Jurkat, Clone E6-1 (cell line): ENCODE results near the gene CNTNAP2.
A peak's percentile ranks its signal among the peaks of the same experiment; 100 is the strongest.
"Not testable (repeated sequence)": the region's sequence is repeated elsewhere in the genome, so short reads cannot be mapped to it uniquely, and the experiment has no call there.

ENCODE experiments used
- DNase-seq: peaks from one replicate; pipeline ENCODE4 v3.0.0-alpha.2; 2011; ENCODE audit warnings: low read depth, low spot score
- H3K4me3 ChIP-seq: 2 replicates; pipeline ENCODE4 v1.5.1; 2011; ENCODE audit warnings: mild to moderate bottlenecking, low read length, control low read depth, moderate library complexity

Gene CNTNAP2

DNA sequence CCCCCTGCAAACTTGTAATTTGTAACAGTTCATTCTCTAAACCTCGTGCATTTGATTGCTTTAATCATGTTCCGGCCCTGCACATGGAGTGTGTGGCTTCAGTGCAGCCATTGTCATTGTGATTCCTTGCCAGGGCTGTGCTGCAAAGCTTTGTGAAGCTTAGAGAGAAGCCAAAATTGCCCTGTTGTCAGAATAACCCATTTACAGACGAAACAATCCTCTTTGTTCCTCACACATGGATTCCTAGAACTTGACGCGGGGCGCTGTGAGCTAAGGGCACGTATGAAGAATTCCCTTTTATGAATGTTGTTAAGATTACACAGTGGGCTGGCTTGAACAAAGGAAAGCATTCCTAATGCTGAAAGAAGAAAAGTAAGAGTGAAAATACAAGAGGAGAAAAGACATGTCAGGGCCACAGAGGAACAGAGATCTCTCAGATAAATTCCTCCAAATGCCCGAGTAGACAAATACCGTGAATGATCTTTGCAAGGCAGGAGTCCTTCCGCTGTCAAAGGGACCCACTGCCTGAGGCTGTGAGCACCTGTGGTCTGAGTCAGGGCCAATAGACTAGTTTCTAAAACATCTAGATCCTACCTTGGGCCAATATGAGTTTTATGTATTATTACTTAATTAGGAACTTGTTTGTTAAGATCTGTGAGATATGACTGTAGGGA lies 2268.5 kb downstream of the CNTNAP2 start:
- no peak overlapping the region for H3K4me3 ChIP-seq
- no peak for DNase-seq

DNA sequence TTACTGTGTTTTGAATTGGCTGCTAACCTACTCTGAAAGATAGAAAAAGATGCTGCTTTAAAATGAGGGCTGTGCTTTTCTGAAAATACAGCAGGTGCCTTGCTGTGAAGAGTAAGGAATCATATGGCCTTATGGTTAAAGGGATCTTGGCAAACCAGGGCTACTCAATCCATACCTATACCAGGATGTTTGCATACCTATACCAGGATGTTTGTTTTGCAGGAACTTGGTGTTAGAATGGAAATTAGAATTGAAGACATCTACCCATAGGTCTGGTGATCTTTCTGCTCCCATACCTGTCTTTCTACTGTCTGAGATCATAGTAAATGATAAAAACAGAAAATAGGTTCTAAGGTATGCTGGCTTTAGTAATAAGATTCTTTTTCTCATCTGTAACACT lies 2273.8 kb downstream of the CNTNAP2 start:
- no peak for DNase-seq
- no peak overlapping the region for H3K4me3 ChIP-seq

DNA sequence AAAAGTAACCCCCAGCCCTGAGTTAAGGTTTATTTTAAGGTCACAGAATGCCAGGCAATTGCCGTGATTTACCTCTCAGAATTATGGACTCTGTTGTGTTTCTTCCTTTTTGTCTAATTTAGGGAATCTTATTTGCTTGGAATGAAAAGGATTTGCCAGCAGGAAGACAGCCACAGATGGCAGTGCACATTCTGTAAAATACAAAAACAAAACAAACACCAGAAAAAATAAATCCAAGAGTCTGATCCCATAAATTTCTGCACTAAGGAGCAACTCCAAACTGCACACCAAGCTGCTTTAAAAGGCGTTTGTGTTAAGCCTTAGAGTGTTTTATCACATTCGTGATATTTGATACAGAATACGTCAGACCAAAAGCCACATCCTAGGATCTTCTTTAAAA lies 2275.0 kb downstream of the CNTNAP2 start:
- DNase-seq, result no peak

DNA sequence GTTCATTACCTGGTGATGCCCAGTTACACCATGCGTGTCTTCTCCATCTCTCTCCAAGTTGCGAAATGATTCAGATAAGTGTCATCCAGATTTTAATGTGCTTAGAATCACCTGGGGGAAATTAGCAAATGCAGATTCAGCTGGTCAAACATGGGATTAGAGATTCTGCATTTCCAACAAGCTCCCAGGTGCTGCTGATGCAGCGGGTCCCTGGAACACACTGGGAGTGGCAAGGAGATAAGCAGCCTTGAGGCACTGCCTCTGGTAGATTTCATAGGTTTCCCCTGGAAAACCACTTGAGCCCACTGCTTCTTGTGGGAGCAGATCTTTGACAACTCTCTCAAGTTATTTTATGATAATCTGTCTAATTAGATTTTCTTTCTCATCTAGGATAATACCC lies 2278.0 kb downstream of the CNTNAP2 start:
- no peak for DNase-seq

More for the DNA sequence above, 2275.0 kb downstream of the CNTNAP2 start:
- H3K4me3 ChIP-seq, result no peak overlapping the region

DNA sequence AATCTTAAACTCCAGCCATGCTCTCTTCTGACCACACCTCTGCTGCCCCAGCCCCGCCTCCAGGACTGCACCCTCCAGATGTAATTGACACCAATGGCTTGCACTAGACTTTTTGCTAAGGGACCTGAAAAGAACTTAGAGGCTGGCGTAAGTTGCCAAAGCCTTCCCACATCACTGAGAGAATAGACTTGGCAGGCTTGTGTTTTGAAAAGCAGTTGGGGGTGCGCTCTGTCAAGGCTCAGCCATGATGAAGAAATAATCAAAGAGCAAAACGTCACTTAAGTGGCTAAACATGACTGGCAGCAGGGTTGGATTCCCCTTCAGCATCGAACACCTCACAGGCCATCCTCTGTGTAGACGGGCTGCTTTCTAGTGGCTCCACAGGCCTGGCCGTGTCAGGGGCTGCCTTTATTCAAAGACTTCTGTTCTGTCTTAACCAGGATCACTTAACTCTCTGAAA lies 2278.8 kb downstream of the CNTNAP2 start:
- no peak overlapping the region for H3K4me3 ChIP-seq
- DNase-seq, result no peak

More for the DNA sequence above, 2278.0 kb downstream of the CNTNAP2 start:
- no peak overlapping the region for H3K4me3 ChIP-seq

DNA sequence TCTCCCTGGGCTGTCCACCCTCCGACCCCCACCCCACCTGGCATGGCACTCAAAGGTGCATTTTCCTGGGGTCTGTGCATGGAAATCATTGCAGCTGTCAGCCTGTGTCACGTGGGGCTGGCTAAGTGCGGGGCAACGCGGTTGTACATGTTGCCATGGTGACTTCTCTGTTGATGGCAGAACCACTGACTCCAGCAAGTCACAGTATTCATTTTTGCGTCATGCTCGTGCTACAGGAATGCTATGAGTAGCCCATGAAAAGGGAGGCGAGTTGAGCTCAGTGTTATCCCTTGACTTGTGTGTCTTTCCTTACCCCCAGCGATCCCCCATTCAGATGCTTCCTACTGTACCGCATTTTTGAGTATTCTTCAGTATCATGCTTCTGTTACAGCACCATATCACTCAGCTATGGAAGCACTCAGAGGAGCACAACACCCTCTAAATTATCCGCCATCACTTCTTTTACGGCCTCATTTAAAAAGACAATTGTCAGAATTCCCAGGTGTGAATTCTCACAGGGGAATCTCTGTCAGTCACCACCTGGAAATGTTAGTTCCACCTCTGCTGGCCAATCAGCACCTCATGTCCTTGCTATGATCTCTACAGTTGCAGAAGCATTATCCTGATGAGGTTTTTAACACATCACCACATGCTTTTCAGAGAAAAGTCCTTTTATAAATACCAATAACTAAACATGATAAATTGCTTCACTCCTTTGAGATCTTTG lies 2279.6 kb downstream of the CNTNAP2 start:
- DNase-seq, result no peak
- H3K4me3 ChIP-seq, result no peak overlapping the region

DNA sequence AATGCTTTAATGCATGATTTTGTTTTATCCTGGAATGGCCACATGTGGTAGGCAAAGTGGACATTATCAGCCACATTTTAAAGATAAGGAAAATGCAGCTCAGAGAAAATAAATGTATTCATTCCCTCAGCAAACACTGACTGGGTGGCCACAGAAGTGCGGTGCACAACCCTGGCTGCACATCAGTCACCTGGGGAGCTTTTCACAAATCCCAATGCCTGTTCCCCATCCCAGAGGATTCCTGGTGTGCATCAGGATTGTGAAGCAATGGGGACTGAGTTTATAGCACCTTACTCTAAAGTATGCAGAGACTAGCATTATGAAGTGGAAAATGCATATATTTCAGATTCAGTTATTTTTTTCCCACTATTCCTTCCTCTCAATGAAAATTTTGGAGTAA lies 2280.5 kb downstream of the CNTNAP2 start:
- no peak for DNase-seq
- no peak overlapping the region for H3K4me3 ChIP-seq

DNA sequence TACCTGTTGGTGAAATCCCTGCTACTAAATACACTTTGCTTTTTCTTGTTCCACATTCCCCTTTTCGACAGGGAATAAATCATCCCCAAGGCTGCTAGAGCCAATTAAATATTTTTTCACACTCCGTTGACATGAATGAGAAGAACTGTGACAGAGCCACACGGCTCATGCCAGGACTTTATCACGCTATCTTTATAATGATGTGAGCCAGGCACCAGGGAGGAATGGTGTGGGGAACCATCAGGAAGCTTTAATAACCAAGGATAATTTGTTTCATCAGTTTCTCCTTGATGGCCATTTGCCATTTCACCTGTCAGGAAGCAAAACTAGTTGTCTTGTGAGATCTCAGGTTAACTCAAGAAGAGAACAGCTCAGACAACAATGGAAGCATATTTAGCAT lies 2280.9 kb downstream of the CNTNAP2 start:
- DNase-seq, result no peak
- no peak overlapping the region for H3K4me3 ChIP-seq

DNA sequence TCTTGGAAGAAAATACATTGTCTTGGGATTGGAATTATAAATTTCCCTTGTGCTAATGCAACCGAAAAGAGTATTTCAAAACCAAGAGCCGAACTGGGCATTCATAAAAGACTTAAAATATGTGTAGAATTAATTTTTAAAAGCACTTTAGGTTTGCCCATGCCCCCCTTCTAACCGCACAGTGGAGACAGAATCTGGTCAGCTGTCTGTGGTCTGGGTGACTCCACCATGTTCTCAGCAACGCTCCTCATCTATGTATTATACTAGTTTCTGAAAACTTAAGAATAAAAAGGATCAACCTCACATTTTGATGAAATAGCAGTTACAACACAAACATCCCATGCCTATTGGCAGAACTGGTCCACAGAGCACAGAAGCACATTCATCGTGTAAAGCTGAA lies 2281.4 kb downstream of the CNTNAP2 start:
- H3K4me3 ChIP-seq, result no peak overlapping the region
- DNase-seq, result no peak

DNA sequence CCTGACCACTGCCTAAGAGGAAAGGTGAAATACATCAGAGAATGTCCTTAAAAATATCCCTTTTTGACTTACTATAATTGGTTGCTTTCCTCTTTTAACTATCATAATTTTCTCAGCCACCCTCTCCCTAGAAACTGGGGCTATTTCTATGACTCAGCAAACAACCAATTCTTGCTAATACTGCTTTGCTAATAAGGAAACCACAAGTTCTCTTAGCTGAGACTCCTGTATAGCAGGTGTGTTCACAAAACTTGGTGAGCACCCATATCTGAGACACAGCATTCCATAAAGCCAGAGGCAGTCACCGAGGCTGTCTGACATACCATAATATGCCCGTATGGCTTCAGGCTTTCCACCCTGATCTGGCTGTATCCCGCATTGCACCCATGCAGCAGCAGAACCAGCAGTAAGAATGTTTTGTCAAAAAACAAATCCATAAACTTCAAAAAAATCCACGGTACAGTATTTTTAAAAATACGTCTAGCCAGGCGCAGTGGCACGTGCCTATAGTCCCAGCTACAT lies 2282.3 kb downstream of the CNTNAP2 start:
- no peak for DNase-seq
- H3K4me3 ChIP-seq, result no peak overlapping the region

DNA sequence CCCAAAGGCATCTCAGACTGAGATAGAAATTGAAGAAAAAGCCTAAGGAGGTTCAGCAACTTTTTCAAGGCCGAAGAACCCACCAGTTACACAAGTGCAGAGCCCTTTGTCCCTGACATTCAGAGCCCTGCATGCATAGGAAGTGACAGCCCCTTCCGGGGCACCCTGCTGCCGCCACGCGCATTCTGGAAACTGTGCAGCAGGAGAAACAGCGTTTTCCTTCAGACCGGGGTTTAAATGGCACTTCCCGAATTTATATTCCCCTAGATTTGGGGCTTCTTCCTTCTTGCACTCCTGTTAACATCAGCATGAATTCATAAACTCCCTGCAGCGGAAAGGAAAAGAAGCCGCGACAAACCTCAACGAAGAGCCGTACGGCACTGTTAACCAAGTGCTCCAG lies 2283.5 kb downstream of the CNTNAP2 start:
- no peak for DNase-seq
- no peak overlapping the region for H3K4me3 ChIP-seq

DNA sequence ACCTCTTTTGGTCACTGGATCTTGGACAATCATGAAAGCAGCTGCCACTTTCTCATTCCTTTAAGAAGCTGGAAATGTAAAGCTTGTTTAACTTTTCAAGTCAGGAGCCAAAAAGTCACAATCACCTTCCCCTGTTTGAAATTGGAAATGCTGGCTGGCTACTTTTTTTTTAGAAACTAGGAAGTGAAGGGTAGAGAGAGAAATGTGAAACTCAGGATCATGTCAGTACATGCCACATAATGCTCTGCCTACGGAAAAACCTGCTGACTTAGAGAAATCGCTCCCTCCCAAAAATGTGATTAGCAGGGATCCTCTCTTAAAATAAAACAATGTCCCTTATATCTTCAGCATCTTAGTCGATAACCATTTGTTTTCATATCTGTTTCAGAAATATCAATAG lies 2285.6 kb downstream of the CNTNAP2 start:
- DNase-seq, result no peak

DNA sequence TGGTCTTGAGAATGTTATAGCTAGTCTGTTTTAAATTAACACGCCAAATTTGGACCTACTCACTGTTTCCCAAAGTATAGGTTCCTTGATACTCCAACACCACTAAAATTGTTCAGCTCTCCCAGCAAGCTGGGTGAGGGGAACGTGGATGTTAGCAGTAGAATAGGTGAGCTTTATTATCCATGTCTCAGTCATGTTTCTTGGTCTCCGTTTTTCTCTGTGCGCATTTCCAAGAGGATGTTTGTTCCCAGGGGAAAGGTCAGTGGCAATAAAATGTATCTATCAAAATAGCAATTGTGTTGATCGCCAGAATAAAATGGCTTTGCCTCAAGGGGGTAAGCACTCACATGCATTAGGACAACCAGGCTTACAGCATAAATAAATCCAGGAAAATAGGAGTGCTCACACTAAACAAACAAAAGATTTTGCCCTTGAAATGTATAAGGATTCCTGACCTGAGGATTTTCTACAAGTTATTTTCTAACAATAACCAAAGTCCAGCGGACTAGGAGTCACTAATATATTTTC lies 2286.9 kb downstream of the CNTNAP2 start:
- DNase-seq, result no peak
- H3K4me3 ChIP-seq, result no peak overlapping the region

More for the DNA sequence above, 2285.6 kb downstream of the CNTNAP2 start:
- no peak overlapping the region for H3K4me3 ChIP-seq

DNA sequence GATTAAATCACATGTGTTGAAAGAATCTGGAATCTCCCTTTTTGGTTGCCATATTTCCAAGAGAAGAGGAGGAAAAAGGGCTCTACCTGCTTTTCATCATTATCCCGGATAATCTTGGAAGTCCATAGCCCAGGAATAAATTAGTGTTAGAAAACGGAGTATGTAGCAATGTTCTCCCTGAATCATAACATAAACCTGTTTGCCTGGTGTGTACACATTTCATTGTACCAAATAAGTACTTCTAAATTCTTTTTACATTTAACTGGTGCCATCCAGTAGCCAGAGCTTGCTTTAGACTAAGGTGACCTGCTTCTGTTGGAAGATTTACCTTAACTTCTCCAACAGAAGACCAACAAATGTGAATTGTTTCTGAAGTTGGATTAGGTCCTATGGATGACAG lies 2291.7 kb downstream of the CNTNAP2 start:
- DNase-seq, result no peak
- no peak overlapping the region for H3K4me3 ChIP-seq

DNA sequence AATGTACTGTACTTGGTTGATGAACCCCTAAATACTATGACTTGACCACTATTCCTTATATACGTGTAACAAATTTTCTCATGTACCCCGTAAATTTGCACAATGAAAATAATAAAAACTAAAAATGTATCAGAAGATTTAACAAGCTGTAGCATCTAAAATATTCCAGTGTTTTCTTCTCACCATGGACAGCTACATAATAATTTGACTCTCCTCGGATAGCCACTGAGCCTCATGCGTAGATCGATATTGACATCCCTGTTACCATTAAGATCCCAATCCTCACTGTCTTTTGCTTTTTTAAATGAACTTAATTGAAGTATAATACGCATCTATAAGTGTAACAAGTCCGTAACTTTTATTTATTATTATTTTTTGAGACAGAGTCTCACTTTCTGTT lies 2294.3 kb downstream of the CNTNAP2 start:
- no peak overlapping the region for H3K4me3 ChIP-seq
- no peak for DNase-seq

DNA sequence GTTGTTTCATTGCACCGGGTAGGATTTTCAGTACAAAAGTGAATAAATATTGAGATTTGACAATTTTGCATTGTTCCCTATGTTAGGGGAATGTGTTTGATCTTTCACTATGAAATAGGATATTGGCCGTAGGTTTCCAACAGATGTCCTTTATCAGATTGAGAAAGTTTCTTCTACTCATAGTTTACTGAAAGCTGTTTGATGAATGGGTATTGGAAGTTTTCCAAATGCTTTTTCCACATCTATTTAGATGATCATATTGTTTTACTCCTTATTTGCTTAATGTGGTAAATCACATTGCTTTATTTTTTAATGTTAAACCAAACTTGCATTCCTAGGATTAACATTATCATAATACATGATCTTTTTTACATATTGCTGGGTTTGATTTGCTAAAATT lies 2296.1 kb downstream of the CNTNAP2 start:
- no peak overlapping the region for H3K4me3 ChIP-seq
- DNase-seq, result no peak

DNA sequence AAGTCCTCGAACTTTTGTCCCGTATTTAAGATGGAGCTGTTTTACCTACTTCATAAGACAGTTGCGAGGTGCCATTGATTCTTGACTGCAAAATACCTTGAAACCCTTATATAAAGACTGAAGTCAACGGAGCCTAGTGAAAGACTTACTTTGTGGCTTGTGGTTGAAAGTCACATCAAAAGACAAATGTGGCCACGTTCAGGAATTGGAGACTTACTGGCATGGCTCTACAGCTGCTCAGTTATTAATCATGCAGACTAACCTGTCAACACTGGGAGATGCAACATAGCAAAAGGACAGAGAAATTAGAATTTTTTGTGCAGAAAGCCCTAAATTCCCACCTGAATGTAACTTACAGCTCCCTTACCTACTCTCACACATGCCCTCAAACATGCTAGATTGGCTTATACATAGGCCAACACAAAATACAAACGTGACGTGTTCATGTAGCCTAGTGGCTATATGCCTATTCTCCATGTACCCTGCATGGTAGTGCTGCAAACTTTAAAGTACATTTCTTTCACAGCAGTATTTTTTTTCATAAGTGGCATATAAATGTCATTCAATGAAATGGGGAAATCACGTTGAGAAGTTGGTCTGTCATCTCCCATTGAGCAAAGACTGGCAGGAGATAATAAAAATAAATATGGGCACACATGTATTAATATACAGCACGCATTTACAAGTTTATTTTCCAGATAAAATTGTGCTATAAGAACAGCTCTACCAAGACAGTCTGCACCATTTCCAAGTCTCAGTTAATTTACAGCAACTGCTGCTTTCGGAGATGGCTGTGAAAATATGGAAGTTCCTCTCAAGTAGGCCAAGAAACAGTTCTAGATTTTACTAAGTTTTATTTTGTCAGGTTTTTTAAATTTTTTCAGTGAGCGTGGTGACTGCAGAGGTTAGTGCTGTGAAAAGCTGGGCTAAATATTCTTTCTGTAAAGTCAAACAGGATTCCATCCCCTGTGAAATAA lies 2303.5 kb downstream of the CNTNAP2 start:
- no peak overlapping the region for H3K4me3 ChIP-seq
- peak; percentile 60 for DNase-seq

DNA sequence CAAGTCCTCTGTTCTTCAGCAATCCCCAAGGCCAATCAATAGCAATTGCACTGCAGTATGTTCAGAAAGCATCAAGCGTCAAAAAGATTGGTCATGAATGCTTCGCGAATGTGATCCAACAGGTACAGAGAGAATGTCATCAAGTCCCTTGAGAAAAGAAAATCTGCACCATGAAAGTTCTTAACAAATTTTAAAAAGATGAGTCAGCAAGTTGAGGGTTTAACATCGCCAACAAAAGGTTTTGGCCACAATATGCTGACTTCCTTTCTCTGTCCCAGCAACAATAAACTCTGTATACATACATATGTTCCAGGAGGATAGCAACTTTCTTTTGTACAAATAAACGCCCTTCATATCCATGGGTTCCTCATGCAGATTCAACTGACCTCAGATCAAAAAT lies 2305.4 kb downstream of the CNTNAP2 start:
- H3K4me3 ChIP-seq, result no peak overlapping the region

DNA sequence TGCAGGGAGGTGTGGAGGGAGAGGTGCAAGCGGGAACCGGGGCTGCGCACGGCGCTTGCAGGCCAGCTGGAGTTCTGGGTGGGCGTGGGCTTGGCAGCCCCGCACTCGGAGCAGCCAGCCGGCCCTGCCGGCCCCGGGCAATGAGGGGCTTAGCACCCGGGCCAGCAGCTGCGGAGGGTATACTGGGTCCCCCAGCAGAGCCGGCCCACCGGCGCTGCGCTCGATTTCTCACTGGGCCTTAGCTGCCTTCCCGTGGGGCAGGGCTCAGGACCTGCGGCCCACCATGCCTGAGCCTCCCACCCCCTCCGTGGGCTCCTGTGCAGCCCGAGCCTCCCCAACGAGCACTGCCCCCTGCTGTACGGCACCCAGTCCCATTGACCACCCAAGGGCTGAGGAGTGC lies 2309.8 kb downstream of the CNTNAP2 start:
- DNase-seq, result not testable (repeated sequence)

More for the DNA sequence above, 2305.4 kb downstream of the CNTNAP2 start:
- no peak for DNase-seq

More for the DNA sequence above, 2309.8 kb downstream of the CNTNAP2 start:
- not testable (repeated sequence) for H3K4me3 ChIP-seq
